Activated CD4-positive, alpha-beta T cell treated with anti-CD3 and anti-CD28 coated beads for 36 hours (primary cell): ENCODE data around the gene ZNF75A. TPM values are rescaled to one million over a fixed set of nuclear protein-coding genes. Genes with fewer than 3 reads are reported as not detected.

Experiments used
- total RNA-seq, 2 experiments: library from RNA; stranded (reverse); gene quantifications; one replicate each; pipeline ENCODE4 v1.2.3, GENCODE V29; 2021

Gene ZNF75A
- total RNA-seq, 2 experiments from 2014 or later, result 23.2 to 27.4 TPM

Other genes with a start within 250 kb of the ZNF75A start
- gene IL32, start 239.9 kb upstream of the ZNF75A start, total RNA-seq, result 1,000 to 10,000 TPM; 1,864 to 2,360 TPM
- gene ZSCAN10, start 206.2 kb upstream of the ZNF75A start, total RNA-seq, result under 1 TPM; 0.11 to 0.30 TPM
- gene ZNF205, start 192.9 kb upstream of the ZNF75A start, total RNA-seq, result under 1 TPM; 0.21 to 0.32 TPM
- gene ZNF213, start 170.5 kb upstream of the ZNF75A start, total RNA-seq, result 1 to 10 TPM; 7.6 to 8.3 TPM
- gene OR1F1, start 117.3 kb upstream of the ZNF75A start, total RNA-seq, result not detected
- 1 to 10 TPM; 8.3 to 9.0 TPM for gene ZNF200, start 70.3 kb upstream of the ZNF75A start, total RNA-seq
- under 1 TPM; 0.09 to 0.14 TPM for gene MEFV, start 48.9 kb upstream of the ZNF75A start, total RNA-seq
- 10 to 100 TPM; 19.2 to 19.6 TPM for gene ZNF263, start 22.0 kb upstream of the ZNF75A start, total RNA-seq
- 1 to 10 TPM; 2.9 TPM for gene TIGD7, start 67 bp upstream of the ZNF75A start, total RNA-seq
- not detected for gene OR2C1, start 50.4 kb downstream of the ZNF75A start, total RNA-seq
- 10 to 100 TPM; 15.7 to 17.4 TPM for gene ZSCAN32, start 95.5 kb downstream of the ZNF75A start, total RNA-seq
- gene ZNF174, start 95.7 kb downstream of the ZNF75A start, total RNA-seq, result 1 to 10 TPM; 7.4 to 9.5 TPM
- gene ZNF597, start 138.0 kb downstream of the ZNF75A start, total RNA-seq, result 1 to 10 TPM; 1.9 to 2.4 TPM
- 10 to 100 TPM; 25.9 to 38.9 TPM for gene NAA60, start 138.2 kb downstream of the ZNF75A start, total RNA-seq
- not detected for gene C16orf90, start 190.0 kb downstream of the ZNF75A start, total RNA-seq
- gene CLUAP1, start 195.5 kb downstream of the ZNF75A start, total RNA-seq, result 10 to 100 TPM; 20.2 to 21.3 TPM